ENCODE data around the gene MAP2K7. TPM values are rescaled to one million over a fixed set of nuclear protein-coding genes. Genes with fewer than 3 reads are reported as not detected.

The MAP2K7 gene
- 8.1 and 8.9 TPM in 2 replicates for total RNA-seq

GRCh38 chr19:7903244-7904073 is at the start of gene MAP2K7:
Gene MAP2K7 (plus strand): TSS chr19:7903877. CDS start chr19:7903945, 68 bp downstream.

GRCh38 chr19:7874076-7874896 is 29.4 kb upstream of the MAP2K7 start, which contains the start of gene PRR36:
Gene PRR36 (minus strand): TSS chr19:7874390. CDS start chr19:7873689, 701 bp downstream.

GRCh38 chr19:7888145-7888825 is 15.4 kb upstream of the MAP2K7 start, which contains the start of gene LRRC8E:
Gene LRRC8E (plus strand): TSS chr19:7888510. CDS start chr19:7895604, 7,094 bp downstream.

GRCh38 chr19:7914598-7915045 is 10.9 kb downstream of the MAP2K7 start, which contains the start of gene TGFBR3L:
Gene TGFBR3L (plus strand): TSS chr19:7914830.

GRCh38 chr19:7919610-7920518 is 16.2 kb downstream of the MAP2K7 start, which contains the start of gene SNAPC2:
Gene SNAPC2 (plus strand): TSS chr19:7920338. CDS start chr19:7920367, 29 bp downstream.

GRCh38 chr19:7926021-7926726 is 22.5 kb downstream of the MAP2K7 start, which contains the start of gene CTXN1:
Gene CTXN1 (minus strand): TSS chr19:7926135. CDS start chr19:7925538, 597 bp downstream.

GRCh38 chr19:7943444-7944176 is 39.9 kb downstream of the MAP2K7 start, which contains the start of gene TIMM44:
Gene TIMM44 (minus strand): TSS chr19:7943666. CDS start chr19:7943651, 15 bp downstream.

Other genes starting within 250 kb of the MAP2K7 start
- gene RETN, start 234.8 kb upstream of the MAP2K7 start, total RNA-seq, result not detected in 2 replicates
- gene MCEMP1, start 226.8 kb upstream of the MAP2K7 start, total RNA-seq, result not detected in 2 replicates
- 102 and 104 TPM in 2 replicates for gene TRAPPC5, start 223.0 kb upstream of the MAP2K7 start, total RNA-seq
- gene FCER2, start 201.7 kb upstream of the MAP2K7 start, total RNA-seq, result not detected in 2 replicates
- not detected in 2 replicates for gene CLEC4G, start 171.8 kb upstream of the MAP2K7 start, total RNA-seq
- gene CD209, start 156.3 kb upstream of the MAP2K7 start, total RNA-seq, result not detected in 2 replicates
- not detected in 2 replicates for gene CLEC4M, start 140.6 kb upstream of the MAP2K7 start, total RNA-seq
- gene EVI5L, start 73.7 kb upstream of the MAP2K7 start, total RNA-seq, result 13.6 and 15.2 TPM in 2 replicates
- not detected in 2 replicates for gene PRR36, start 29.5 kb upstream of the MAP2K7 start, total RNA-seq
- 5.5 and 6.9 TPM in 2 replicates for gene LRRC8E, start 15.4 kb upstream of the MAP2K7 start, total RNA-seq
- gene TGFBR3L, start 11.0 kb downstream of the MAP2K7 start, total RNA-seq, result 0.92 and 1.1 TPM in 2 replicates
- 13.5 and 18.9 TPM in 2 replicates for gene SNAPC2, start 16.5 kb downstream of the MAP2K7 start, total RNA-seq
- 2.0 and 2.1 TPM in 2 replicates for gene CTXN1, start 22.3 kb downstream of the MAP2K7 start, total RNA-seq
- gene TIMM44, start 39.8 kb downstream of the MAP2K7 start, total RNA-seq, result 48.4 and 54.2 TPM in 2 replicates
- 30.0 and 39.6 TPM in 2 replicates for gene ELAVL1, start 101.8 kb downstream of the MAP2K7 start, total RNA-seq
- gene CCL25, start 148.9 kb downstream of the MAP2K7 start, total RNA-seq, result not detected in 2 replicates
- not detected in 2 replicates for gene FBN3, start 245.7 kb downstream of the MAP2K7 start, total RNA-seq

All from aortic smooth muscle cell (primary cell).